ENCODE results near the gene UROC1.

- TF ChIP-seq CTCF (IDR thresholded peaks at IDR 0.05) (no peak), POLR2A (IDR thresholded peaks at IDR 0.05) (no peak)
These were observed 28.0 kb upstream of the UROC1 start for GRCh38 chr3:126545544-126545943.

Data from testis (tissue), 2 donors.